Head of caudate nucleus (tissue), 42 donors: ENCODE data around the gene UBE2L5.

ENCODE experiments used
- DNase-seq, 42 donors: peaks; one replicate each; pipeline versions ENCODE4 v3.0.0 to v3.0.0-alpha.2; 2020 to 2021; ENCODE audit warnings: mixed read lengths in 7 of 42
- intact Hi-C: fragments of 100-400 bp; cut with DNase I; formaldehyde crosslinking; loops from one replicate; pipeline ENCODE4 v1.15.0; 2022

UBE2L5 gene

DNA sequence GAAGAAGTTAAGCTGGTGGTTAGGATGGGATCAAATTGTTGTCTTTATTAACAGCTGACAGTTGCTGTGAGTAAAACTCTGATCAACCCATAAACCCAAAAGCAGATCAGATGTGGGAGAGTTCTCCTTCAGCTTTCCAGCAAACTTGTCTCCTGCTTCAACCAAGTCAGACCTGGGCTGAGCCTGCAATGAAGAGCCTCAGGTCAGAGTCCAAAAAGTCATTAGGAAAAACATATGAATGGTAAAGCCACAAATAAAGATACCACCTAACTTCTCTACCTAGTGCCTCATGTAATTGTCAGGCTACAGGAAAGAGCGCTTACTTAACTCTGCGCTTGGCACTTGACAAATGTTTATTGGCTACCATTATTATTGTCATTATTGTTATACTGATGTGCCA is 21.9 kb upstream of the UBE2L5 start:
- no peak for DNase-seq
- intact Hi-C loops, result loop anchor here (10.0 kb wide), 1 partner anchor 404 kb away; no protein-coding TSS in a partner anchor

DNA sequence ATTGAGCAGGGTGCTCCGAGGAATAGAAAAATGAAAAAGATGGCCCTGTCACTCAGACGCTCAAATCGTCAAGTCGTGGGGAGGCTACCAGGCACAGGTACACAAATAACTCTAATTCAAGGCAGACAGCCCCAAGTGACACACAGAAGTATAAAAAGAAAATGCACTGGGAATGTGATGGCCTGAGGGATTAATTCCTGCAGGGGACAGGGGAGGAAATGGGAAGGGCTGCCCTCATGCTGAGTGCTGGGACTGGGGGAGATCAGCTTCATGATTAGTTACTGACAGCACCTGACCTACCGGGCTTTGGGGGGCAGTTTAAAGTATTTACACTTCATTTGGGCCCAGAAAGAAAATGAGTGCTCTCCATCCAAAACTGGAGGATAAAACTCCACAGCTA is 20.9 kb upstream of the UBE2L5 start:
- no peak for DNase-seq
- intact Hi-C loops, result loop anchor here (10.0 kb wide), 1 partner anchor 403 kb away; no protein-coding TSS in a partner anchor

DNA sequence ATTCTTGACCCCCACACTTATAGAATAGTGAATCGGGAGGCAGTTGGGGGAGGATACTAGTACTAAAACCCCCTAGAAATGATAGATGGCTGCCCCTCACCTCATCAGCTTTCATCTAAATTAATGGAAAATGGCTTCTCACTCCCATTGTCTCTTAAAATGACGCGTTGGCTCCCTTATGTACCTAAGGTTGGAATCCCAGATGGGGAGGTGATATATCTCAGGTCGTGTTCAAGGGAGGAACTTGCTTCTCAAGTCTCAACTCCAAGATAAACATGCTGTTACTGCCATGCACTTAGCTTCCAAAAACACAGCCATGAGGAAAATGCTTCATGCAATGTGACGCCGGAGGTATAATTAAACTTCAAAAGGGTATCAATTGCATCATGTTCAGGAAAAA is 18.8 kb upstream of the UBE2L5 start:
- DNase-seq, result no peak
- intact Hi-C loops, result loop anchor here (10.0 kb wide), 1 partner anchor 401 kb away; no protein-coding TSS in a partner anchor

DNA sequence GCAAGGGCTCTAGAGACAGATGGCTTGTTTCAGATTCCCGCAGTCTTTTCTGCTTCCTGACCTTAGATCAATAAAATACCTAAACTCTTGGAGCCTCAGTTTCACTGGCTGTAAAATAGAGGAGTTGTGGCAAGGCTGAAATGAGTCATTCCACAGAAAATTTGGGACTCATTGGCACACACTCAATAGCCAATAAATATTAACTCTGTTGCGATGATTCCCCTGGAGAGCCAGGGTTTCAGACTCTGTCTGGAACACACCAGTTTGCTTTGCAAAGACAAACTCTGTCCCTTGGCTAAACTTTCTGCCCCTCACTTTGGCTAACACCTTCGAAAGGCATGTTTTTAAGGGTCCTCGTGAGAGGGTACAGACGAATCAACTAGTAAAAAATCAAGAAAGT is 18.1 kb upstream of the UBE2L5 start:
- intact Hi-C loops, result loop anchor here (10.0 kb wide), 1 partner anchor 401 kb away; no protein-coding TSS in a partner anchor

DNA sequence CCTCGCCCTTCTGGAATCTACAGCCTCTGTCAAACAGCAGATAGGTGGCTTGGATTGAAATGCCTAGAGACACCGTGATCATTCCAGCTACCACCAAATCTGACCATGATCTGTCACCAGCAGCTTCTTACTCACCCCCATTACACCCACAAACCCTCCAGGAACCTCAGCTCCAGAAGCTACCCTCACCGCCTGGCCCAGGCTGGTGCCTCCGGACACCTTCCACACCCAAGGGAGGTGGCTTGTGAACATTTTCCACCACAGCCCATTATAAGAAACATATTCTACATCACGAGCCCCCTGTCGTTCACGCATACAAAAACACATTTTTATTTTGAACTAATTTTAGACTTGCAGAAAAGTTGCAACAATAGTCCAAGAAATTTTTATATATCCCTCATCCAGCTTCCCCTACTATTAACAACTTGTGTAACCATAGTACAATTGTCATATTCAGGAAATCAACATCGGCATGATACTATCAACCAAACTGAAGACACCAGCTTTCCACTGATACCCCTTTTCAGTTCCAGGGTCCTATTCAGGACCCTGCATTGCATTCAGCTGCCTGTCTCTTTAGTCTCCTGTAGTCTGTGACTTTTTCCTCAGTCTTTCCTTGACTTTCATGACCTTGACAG is 15.4 kb upstream of the UBE2L5 start:
- intact Hi-C loops, result loop anchor here (5.0 to 10.0 kb wide), 2 partner anchors 210 to 398 kb away; partner anchors contain the start of gene USPL1
- DNase-seq, result no peak

More for the DNA sequence above, 18.1 kb upstream of the UBE2L5 start:
- no peak for DNase-seq

DNA sequence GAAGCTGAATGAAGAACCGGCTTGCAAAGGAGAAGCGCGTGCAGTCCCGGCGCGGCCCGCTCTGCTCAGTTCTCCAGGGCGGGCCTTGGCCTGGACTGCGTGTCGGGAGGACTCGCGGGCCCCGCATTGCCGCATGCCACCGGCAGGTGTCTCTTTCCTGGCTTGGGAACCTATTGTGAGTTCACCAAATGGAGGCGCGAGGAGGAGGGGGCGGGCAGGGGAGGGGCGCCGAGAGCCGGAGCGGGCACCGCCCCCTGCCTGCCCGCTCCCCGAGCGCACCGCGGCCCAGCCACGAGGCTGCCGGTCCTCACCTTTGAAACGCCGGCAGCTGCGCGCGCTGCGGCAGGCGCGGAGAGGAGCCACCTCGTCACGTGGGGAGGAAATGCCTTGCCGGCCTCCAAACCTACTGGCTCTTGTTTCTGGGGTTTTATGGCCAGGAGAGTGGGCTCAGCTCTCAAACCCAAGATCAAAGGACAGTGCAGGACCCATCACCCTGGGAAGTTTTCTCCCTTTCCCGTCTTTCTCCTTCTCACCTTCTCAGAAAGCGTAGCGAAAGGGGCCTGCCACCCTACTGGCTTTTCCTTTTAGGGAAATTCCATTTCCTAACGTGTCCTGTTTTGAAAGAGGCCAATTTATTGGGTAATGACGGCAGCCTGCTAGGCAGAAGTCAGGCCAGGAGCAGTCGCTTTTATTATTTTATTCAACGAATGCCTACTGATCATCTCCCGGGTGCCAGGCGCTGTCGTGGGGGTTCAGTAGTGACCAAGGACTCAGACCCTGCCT is 13.8 kb upstream of the UBE2L5 start:
- peak; percentile 89 to 97 (median 93) for DNase-seq
- intact Hi-C loops, result loop anchor here (5.0 to 10.0 kb wide), 2 partner anchors 209 to 396 kb away; partner anchors contain the start of gene USPL1

DNA sequence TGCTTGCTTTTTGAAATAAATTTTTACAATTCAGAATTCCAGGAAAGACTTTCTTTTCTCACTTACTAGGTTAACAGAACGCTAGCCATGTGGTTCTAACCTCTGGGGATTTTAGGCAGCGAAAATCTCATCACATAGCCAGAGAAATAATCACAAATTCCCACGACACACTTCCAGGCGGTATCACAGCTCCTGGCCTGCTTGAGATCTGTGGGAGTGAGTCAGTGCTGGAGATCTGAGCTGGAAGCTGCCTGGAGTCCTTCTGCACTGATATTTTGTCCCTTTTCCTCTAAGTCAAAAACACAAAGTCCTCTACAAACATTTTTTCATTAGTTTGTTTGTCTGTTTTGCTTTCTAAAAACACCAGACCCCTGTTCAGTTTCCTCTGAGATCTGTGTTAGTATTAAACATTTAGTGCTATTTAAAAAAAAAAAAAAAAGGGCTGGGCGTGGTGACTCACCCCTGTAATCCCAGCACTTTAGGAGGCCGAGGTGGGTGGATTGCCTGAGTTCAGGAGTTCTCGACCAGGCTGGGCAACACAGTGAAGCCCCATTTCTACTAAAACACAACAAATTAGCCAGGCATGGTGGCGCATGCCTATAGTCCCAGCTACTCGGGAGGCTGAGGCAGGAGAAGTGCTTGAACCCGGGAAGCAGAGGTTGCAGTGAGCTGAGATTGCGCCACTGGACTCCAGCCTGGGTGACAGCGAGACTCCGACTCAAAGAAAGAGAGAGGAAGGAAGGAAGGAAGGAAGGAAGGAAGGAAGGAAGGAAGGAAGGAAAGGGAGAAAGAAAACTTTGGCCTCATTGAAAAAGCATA is 12.2 kb upstream of the UBE2L5 start:
- intact Hi-C loops, result loop anchor here (5.0 to 10.0 kb wide), 2 partner anchors 207 to 395 kb away; partner anchors contain the start of gene USPL1
- no peak for DNase-seq

DNA sequence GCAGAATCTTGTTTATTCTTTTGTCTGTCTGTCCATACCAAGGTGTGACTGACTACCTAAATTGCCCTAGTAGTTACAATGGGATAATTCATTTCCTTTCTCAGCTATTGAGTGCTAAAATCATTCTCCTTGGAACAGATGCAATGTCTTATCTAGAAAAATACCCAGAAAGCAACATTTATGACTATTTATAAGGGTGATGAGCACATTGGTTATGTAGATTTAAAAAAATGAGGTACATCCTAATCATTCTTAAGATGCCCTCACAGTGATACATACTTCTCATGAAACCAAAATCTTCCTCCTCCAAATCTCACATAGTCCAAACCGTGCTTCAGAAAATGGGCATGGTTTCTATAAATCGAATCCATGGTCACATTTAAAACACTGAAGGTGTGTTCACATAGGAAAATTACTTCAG is 11.6 kb upstream of the UBE2L5 start:
- no peak for DNase-seq
- intact Hi-C loops, result no loop called here

DNA sequence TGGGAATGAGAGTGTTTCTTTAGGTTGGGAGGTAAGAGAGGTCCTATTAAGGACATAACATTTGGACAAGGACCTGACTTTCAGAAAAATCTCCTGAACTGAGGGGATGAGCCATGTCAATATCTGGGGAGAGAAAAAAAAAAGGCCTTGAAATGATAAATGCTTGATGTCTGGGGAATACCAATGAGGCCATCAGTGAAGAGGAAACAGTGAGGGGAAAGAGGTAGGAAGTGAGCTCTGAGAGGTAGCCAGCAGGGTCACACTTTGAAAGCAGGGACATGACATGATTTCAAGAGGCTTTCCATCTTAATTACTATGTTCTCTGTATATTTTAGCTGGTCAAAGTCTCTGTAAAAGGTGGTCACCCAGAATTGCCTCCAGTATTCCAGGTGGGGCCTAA is 9.9 kb upstream of the UBE2L5 start:
- DNase-seq, result no peak
- intact Hi-C loops, result no loop called here

DNA sequence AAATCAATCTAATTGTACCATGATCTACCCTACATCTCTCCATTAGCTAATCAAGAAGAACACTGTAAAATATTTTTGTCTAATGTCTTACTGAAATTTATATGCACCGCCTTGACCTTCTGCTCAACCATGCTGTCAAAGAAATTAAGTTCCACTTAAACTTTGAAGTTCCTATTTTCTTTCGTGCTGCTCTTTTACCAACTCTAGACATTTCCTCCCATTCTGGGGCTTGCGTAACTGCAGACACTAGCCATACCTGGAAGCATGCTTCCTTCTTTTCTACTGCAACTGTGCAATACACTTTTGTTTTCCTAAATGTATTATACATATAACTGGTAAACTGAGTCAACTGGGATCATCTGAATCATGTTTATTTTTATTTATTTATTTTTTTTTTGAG is 8.5 kb upstream of the UBE2L5 start:
- intact Hi-C loops, result no loop called here
- no peak for DNase-seq

DNA sequence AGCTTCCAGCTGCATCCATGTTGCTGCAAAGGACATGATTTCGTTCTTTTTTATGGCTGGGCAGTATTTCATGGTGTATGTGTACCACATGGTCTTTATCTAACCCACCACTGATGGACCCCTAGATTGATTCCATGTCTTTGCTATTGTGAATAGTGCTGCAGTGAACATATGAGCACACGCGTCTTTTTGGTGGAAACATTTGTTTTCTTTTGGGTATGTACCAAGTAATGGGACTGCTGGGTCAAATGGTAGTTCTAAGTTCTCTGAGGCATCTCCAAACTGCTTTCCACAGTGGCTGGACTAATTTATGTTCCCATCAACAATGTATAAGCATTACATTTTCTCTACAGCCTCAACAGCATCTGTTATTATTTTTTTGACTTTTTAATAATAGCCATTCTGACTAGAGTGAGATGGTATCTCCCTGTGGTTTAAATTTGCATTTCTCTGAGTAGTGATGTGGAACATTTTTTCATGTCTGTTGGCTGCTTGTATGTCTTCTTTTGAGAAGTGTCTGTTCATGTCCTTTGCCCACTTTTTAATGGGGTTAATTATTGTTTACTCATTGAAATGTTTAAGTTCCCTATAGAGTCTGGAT is 6.8 kb upstream of the UBE2L5 start:
- intact Hi-C loops, result no loop called here
- DNase-seq, result no peak

DNA sequence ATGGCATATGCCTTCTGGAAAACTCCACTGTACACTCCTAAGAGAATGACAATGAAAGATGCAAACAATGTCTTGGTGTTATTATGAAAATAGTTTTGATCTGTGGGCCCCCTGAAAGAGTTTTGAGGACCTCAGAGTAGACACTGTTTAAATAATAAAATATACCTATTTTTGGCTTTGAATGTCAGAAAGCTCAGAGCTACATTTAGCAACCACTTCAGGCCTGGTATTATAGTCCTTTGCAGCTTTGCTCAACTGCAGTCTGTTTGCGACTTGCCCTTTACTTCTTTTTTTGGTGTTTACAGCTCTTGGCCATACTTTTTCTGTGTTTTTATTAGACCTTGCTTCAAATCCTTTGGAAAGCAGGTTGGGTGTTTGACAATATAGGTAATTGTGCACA is 5.8 kb upstream of the UBE2L5 start:
- intact Hi-C loops, result no loop called here
- no peak for DNase-seq

DNA sequence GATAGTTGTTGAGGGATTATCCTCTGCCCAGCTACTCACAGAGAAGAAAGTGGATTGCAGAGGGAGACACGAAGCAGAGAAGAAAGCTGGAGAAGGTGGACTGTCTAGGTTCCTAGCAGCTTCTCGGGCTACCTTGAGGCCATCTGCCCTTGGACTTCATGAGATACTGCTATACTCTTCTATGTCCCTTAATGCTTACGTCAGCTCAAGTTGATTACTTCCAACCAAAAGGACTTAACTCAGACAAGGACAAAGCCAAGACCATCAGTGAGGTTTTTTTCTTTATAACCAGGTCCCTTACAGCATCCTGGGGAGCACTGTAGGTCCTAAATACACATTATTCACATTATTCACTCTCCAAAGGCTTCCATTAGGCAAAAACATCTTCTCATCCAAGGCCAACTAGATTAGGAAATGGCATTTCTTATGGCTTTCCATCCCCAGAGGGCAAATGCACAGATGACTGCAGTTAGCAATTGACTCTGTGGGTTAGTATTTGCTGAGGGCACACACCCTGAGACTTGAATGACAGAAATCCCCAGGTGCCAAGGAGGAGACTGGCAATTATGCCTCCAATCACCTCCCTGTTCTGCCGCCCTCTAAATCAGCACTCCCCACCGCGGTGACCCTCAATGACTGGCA is 4.1 kb upstream of the UBE2L5 start:
- no peak for DNase-seq
- intact Hi-C loops, result no loop called here

DNA sequence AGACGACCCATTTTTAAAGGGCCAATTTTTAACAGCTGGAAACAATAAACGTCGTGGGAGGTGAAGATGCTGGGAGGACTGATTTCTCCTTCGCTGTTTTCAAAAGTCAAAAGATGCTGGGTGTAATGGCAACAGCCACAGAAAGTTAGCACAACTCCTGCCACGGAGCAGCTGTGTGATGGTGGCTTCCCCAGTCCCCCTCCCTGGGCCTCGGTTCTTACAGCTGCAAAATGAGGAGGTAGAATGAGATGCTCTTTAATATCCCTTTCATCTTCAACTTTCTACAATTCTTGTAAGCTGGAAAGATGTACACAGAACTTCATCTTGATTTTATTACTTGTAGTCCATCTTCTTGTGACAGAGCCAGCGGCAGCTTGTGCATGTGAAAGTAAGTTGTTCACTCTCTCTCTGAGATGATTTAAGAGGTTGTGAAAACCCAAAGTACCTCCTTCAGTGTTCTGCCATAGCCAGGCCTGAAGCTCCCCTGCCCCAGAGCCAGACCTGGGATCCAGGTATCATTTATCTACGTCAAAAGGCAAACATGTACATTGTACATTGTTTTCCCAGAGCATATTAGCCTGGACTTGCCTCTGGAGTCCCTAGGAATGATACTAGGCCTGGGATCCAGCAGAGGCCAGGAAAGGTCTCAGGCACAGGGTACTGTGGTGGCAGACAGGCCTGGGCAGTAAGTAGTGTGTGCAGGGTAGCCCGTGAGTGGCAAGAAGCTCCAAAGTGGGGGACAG is 3.4 kb upstream of the UBE2L5 start:
- DNase-seq, result no peak
- intact Hi-C loops, result no loop called here

DNA sequence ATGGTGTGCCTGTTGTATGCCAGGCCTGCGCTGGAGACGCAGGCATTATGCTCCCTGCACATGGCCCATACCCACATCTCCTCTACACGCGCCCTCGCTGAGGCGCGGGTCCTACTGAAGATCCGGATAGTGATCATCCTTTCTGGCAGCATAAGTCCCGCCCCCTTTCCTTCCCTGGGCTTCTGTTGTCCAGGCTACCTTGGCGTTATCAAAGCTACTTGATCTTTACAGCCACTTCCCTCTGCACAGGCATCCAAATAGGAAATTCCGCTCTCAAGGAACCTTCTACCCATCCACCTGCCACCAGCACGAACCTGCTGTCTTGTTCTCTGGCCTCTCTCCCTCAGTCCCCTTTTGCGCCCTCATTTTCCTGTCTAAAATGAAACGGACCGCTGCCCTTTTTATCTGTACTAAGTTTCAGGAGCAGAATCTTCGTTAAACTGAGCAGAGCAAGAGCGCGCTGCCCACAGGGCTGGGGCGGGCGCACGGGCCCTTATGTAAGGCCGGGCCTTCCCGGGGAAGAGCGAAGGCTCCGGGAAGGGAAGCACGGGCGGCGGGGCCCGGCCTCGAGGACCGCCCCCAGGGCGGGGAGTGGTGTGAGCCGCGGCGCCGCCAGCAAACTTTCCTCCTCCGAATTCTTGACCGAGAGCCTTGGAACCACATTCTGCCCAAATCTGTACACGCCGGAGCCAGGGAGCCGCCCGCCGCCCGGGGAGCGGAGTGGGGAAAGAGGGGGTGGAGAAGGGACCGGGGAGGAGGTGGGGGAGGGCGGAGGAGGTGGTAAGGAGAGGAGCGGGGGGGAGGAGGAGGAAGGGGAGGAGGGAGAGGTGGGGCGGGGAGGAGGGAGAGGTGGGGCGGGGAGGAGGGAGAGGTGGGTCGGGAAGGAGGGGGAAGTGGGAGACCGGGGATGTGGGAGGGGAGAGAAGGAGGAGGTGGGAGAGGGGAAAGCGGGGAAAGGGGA is 920 bp upstream of the UBE2L5 start:
- DNase-seq, result peak in 40 of 42 donors; percentile 36 to 82 (median 62)
- intact Hi-C loops, result loop anchor here (5.0 kb wide), 1 partner anchor 41 kb away; no protein-coding TSS in a partner anchor

DNA sequence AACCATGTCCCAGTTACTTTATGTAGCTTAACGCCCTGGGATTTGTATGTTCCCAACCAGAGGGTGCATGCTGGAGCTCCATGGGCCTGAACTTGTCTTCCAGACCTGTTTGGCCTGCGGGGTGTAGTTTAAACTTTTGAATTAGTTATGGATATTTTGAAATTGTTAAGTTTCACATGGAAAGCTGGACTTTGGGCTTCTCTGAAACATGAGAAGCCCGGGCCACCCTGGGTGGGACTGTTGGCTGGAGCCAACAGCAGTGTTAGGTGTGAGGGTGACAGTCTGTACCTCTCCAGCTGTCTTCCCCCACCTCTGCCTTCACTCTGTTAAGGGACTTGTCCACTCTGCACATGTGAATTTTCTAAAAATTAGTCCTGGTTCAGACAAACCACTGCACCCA is 1.6 kb downstream of the UBE2L5 start:
- intact Hi-C loops, result loop anchor here (5.0 kb wide), 1 partner anchor 38 kb away; no protein-coding TSS in a partner anchor
- no peak for DNase-seq

DNA sequence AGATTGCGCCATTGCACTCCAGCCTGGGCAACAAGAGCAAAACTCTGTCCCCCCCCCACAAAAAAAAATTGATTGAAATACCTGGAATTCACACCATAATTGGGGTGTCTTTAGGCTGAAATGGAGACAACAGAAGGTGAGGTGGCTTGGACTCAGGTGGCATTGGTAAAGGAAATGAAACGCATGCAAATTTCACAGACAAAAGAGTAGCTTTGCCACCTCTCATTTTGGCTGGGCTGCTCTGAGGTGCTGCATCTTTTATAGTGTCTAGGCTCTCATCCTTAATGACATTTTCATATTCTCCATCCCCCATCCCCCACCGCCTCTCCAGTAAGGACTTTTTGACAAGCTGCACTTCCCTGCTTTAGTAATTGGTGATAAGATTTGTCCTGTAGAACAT is 6.9 kb downstream of the UBE2L5 start:
- DNase-seq, result no peak
- intact Hi-C loops, result no loop called here
